ENCODE measurements around the gene CIBAR2. TPM values are rescaled to one million over a fixed set of nuclear protein-coding genes. Genes with fewer than 3 reads are reported as not detected.

Gene CIBAR2
- total and polyA plus RNA-seq, 9 of the 15 experiments (the other 6 are each of a cell fraction or from before 2014, with no cell fraction given): not detected

DNA sequence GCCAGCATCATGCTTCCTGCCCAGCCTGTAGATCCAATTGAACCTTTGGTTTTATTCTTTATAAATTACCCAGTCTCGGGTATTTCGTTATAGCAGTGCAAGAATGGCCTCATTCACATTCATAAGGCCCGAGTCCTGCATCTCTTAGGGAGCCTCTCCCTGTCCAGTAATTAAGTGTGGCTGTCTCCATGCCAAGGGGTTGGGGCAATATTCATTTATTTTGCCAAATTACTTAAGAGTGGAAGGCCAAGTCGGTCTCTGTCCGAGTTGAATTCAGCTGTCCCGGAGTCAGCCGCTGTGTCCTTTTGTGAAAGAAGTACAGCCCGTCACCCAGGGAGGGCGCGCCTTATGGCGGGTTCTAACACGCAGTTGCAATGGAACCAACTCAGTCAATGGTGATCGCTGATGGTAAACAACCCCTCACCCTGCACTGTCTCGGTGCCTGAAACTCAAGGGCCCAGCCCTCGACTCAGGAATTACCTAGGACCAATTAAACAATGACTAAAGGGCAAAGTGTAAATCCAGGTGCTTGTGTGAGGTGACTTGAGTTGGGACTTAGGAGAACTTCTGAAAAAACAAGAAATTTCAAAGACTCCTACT lies 62.5 kb downstream of the CIBAR2 start (continued):
- TF ChIP-seq, protein P1, sequence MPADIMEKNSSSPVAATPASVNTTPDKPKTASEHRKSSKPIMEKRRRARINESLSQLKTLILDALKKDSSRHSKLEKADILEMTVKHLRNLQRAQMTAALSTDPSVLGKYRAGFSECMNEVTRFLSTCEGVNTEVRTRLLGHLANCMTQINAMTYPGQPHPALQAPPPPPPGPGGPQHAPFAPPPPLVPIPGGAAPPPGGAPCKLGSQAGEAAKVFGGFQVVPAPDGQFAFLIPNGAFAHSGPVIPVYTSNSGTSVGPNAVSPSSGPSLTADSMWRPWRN (IDR thresholded peaks at IDR 0.05; ENCODE audit: low read depth): no peak
- TF ChIP-seq ZNF24 (IDR thresholded peaks at IDR 0.05) (no peak), RHOXF2B (CRISPR knock-in tag; conservative IDR thresholded peaks at IDR 0.05) (no peak), MXI1 (IDR thresholded peaks at IDR 0.05; ENCODE audit: low read depth, low read length) (no peak), CREB1 (IDR thresholded peaks at IDR 0.05) (no peak), CREB1 (CRISPR knock-in tag; IDR thresholded peaks at IDR 0.05) (peak; percentile 33; the same call in 1 of the 2 replicates), ZNF668 (CRISPR knock-in tag; IDR thresholded peaks at IDR 0.05) (0 out of 2 replicates have a peak, but pooled peaks have one; percentile 7), TSC22D4 (tag; IDR thresholded peaks at IDR 0.05) (no peak), ZSCAN29 (IDR thresholded peaks at IDR 0.05) (no peak), NR4A1 (CRISPR knock-in tag; IDR thresholded peaks at IDR 0.05) (no peak), NR4A1 (tag; IDR thresholded peaks at IDR 0.05) (peak; percentile 77), ZNF174 (CRISPR knock-in tag; IDR thresholded peaks at IDR 0.05) (no peak), MCM2 (IDR thresholded peaks at IDR 0.05; ENCODE audit: low read depth) (no peak), SMARCC2 (IDR thresholded peaks at IDR 0.05; ENCODE audit: low read depth) (no peak), TAF9B (IDR thresholded peaks at IDR 0.05; ENCODE audit: partially characterized antibody) (no peak)
- TF ChIP-seq, protein P2, sequence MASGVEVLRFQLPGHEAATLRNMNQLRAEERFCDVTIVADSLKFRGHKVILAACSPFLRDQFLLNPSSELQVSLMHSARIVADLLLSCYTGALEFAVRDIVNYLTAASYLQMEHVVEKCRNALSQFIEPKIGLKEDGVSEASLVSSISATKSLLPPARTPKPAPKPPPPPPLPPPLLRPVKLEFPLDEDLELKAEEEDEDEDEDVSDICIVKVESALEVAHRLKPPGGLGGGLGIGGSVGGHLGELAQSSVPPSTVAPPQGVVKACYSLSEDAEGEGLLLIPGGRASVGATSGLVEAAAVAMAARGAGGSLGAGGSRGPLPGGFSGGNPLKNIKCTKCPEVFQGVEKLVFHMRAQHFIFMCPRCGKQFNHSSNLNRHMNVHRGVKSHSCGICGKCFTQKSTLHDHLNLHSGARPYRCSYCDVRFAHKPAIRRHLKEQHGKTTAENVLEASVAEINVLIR (CRISPR knock-in tag; IDR thresholded peaks at IDR 0.05): no peak
- TF ChIP-seq, protein P3, sequence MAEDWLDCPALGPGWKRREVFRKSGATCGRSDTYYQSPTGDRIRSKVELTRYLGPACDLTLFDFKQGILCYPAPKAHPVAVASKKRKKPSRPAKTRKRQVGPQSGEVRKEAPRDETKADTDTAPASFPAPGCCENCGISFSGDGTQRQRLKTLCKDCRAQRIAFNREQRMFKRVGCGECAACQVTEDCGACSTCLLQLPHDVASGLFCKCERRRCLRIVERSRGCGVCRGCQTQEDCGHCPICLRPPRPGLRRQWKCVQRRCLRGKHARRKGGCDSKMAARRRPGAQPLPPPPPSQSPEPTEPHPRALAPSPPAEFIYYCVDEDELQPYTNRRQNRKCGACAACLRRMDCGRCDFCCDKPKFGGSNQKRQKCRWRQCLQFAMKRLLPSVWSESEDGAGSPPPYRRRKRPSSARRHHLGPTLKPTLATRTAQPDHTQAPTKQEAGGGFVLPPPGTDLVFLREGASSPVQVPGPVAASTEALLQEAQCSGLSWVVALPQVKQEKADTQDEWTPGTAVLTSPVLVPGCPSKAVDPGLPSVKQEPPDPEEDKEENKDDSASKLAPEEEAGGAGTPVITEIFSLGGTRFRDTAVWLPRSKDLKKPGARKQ (CRISPR knock-in tag; IDR thresholded peaks at IDR 0.05): peak; percentile 63; the same call in 1 of the 2 replicates
- TF ChIP-seq, protein P4, sequence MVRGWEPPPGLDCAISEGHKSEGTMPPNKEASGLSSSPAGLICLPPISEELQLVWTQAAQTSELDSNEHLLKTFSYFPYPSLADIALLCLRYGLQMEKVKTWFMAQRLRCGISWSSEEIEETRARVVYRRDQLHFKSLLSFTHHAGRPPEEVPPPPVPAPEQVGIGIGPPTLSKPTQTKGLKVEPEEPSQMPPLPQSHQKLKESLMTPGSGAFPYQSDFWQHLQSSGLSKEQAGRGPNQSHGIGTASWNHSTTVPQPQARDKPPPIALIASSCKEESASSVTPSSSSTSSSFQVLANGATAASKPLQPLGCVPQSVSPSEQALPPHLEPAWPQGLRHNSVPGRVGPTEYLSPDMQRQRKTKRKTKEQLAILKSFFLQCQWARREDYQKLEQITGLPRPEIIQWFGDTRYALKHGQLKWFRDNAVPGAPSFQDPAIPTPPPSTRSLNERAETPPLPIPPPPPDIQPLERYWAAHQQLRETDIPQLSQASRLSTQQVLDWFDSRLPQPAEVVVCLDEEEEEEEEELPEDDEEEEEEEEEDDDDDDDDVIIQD (CRISPR knock-in tag; IDR thresholded peaks at IDR 0.05): no peak
- TF ChIP-seq, protein P5, sequence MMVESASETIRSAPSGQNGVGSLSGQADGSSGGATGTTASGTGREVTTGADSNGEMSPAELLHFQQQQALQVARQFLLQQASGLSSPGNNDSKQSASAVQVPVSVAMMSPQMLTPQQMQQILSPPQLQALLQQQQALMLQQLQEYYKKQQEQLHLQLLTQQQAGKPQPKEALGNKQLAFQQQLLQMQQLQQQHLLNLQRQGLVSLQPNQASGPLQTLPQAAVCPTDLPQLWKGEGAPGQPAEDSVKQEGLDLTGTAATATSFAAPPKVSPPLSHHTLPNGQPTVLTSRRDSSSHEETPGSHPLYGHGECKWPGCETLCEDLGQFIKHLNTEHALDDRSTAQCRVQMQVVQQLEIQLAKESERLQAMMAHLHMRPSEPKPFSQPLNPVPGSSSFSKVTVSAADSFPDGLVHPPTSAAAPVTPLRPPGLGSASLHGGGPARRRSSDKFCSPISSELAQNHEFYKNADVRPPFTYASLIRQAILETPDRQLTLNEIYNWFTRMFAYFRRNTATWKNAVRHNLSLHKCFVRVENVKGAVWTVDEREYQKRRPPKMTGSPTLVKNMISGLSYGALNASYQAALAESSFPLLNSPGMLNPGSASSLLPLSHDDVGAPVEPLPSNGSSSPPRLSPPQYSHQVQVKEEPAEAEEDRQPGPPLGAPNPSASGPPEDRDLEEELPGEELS (CRISPR knock-in tag; IDR thresholded peaks at IDR 0.05; ENCODE audit: borderline replicate concordance): no peak
- TF ChIP-seq, protein P6, sequence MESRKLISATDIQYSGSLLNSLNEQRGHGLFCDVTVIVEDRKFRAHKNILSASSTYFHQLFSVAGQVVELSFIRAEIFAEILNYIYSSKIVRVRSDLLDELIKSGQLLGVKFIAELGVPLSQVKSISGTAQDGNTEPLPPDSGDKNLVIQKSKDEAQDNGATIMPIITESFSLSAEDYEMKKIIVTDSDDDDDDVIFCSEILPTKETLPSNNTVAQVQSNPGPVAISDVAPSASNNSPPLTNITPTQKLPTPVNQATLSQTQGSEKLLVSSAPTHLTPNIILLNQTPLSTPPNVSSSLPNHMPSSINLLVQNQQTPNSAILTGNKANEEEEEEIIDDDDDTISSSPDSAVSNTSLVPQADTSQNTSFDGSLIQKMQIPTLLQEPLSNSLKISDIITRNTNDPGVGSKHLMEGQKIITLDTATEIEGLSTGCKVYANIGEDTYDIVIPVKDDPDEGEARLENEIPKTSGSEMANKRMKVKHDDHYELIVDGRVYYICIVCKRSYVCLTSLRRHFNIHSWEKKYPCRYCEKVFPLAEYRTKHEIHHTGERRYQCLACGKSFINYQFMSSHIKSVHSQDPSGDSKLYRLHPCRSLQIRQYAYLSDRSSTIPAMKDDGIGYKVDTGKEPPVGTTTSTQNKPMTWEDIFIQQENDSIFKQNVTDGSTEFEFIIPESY (CRISPR knock-in tag; IDR thresholded peaks at IDR 0.05): peak; percentile 99

Measured in K562 (cell line).